Nucleus accumbens (tissue), 56 donors: ENCODE results near the gene ANKMY1.

ENCODE experiments used
- DNase-seq, 56 donors: peaks; one replicate each; lab custom pipeline; 2025; lab: John Stamatoyannopoulos, UW

Gene ANKMY1

DNA sequence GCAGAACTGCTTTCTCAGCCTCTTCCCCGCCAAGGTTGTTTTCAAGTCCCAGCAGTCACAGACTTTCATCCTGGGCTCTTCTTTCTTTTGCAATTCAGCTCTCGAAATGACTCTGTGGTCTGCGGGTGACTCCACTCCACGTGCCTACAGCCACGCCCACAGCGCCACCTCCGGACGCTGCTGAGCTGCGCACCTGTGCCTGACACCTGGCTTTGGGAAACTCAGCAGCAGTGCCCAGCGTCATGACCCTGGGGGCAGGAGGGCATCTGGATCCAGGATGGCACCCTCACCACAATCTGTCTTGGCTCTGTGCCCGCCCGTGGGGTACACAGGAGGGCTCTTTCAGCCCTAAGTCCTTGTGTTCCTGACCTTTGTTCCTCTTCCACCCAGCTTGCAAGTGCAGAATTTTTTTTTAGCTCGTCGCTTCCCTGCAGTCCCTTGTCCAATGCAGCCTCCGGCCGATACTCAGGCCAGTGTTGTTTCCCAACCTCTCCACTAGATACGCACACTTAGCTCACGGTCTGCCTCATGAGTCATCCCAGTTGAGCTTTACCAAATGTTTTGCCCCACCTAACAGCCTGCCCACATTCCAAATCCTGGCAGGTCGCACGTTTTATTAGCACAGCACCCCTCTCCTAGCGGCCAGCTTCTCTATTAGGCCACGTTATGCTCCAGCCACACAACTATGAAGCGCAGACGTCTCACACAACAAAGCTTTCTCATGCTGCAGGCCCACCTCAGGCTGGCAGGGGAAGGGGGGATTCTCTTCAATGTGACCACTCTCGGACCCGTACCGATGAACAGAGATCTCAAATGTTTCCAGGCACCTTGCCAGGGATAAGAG is 22.2 kb upstream of the ANKMY1 start:
- no peak for DNase-seq

DNA sequence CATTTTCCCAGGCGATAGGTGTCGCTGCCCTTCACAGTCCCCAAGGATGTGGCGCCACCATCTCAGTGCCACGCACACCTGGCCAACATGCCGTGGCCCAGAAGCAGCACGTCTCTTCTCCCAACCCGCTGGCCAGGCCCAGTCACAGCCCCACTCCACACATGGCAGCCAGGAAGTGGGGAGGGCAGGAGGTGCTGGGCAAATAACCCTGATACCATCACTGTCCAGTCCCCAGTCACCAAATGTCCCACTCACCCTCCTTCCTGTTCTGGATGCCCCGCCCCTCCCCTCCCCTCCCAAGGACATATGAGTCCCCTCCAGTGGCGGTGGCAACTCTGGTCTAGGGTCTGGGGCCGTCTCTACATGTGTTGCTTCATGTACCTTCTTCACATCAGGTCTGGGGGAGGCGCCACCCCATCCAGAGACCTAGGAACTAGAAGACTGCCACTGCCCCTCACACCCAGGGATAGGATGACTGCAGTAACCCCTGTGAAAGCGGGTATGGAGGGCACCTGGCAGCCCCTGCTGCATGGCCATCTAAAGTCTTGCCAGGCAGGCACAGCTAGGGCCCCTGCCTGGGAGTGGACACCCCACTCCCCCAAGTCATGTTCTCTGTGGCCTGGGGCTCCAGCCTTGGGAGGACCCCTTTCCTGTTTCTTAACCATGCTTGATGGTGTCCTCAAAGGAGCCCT is 21.4 kb upstream of the ANKMY1 start:
- no peak for DNase-seq

DNA sequence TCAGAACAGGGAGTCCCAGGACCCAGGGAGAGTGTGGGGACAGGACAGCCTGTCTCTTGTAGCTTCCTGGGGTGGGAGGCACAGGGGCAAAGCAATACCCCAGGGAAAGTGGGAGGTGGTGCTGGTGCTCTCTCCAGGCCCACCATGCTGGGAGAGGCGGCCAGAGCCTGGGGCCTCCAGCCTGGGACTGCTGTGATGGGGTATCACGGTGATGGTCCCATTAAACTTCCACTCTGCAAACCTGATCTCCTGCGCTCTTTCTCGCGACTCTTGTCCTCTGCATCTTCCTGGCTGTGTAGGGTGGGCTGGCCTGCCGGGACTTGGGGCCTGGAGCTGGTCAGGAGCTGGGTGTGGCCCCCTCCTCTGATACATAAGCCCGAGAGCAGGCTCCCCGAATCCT is 20.7 kb upstream of the ANKMY1 start:
- no peak for DNase-seq

DNA sequence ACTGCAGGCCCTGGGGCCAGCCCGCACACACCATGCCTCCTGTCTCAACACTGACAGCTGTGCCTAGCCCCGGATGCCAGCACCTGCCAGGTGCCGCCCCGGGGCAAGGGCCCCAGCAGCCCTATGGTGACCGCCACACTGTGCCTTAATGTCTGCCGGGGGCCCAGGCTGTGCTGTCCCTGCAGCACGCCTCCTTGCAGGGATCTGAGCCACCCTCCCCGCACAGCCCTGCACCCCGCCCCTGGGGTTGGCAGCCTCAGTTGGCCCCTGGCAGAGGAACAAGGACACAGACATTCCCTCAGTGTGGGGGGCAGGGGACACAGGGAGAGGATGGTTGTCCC is 20.3 kb upstream of the ANKMY1 start:
- no peak for DNase-seq

DNA sequence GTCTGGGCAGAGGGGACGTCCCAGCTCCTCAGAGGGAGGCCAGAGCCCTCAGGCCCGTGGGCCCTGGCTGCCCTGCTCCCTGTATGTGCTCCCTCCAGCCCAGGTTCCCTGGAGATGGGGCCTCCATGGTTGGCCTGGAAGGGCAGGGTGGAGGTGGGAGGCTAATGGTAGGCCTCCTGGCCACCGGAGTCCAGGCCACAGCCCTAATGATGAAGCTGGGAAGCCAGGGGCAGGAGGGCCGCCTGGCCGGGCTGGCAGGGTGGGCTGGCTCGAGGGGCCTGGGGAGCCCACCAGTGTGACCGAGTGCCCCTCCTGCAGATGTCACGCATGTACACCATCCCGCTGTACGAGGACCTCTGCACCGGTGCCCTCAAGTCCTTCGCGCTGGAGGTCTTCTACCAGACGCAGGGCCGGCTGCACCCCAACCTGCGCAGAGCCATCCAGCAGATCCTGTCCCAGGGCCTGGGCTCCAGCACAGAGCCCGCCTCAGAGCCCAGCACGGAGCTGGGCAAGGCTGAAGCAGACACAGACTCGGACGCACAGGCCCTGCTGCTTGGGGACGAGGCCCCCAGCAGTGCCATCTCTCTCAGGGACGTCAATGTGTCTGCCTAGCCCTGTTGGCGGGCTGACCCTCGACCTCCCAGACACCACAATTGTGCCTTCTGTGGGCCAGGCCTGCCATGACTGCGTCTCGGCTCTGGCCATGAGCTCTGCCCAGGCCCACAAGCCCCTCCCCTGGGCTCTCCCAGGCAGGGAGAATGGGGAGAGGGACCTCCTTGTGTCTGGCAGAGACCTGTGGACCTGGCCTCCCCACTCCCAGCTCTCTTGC is 19.7 kb upstream of the ANKMY1 start:
- no peak for DNase-seq

DNA sequence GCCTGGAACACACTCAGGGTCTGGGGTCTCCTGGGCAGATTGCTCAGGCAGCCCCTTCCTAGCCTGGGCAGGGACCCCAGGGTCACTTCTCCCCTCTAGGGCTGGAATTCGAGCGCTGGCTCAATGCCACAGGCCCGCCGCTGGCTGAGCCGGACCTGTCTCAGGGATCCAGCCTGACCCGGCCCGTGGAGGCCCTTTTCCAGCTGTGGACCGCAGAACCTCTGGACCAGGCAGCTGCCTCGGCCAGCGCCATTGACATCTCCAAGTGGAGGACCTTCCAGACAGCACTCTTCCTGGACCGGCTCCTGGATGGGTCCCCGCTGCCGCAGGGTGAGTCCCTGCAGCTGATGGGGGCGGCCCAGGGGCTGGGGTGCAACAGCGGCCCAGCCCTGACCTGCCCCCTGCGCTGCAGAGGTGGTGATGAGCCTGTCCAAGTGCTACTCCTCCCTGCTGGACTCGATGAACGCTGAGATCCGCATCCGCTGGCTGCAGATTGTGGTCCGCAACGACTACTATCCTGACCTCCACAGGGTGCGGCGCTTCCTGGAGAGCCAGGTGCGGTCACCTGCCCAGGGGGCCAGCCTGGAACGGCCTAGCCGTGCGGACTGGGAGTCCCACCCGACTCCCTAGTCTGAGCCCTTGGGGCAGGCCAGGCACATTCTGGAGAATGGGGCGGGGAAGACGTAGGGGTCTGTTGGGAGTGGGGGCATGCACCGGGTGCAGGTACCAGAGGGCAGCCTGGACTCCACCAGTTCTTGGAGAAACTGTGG is 18.8 kb upstream of the ANKMY1 start:
- no peak for DNase-seq

DNA sequence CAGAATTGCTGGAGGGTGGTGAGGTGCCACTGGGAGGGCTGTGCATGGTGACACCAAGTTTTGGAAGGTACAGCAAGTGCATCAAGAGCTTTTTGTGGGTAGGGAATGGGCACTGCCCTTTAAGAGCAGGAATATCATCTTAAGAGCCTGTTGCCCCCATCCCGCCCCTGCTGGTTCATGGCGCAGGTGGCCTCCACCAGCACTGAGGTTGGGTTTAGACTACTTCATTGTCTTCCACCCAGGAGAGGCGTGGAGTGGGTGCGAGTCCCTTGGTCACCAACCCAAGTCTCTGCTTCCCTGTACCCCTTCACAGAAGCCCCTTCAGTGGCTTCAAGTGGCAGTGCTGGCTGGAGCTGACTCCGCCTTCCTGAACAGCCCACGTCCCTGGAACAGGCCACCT is 18.2 kb upstream of the ANKMY1 start:
- no peak for DNase-seq

DNA sequence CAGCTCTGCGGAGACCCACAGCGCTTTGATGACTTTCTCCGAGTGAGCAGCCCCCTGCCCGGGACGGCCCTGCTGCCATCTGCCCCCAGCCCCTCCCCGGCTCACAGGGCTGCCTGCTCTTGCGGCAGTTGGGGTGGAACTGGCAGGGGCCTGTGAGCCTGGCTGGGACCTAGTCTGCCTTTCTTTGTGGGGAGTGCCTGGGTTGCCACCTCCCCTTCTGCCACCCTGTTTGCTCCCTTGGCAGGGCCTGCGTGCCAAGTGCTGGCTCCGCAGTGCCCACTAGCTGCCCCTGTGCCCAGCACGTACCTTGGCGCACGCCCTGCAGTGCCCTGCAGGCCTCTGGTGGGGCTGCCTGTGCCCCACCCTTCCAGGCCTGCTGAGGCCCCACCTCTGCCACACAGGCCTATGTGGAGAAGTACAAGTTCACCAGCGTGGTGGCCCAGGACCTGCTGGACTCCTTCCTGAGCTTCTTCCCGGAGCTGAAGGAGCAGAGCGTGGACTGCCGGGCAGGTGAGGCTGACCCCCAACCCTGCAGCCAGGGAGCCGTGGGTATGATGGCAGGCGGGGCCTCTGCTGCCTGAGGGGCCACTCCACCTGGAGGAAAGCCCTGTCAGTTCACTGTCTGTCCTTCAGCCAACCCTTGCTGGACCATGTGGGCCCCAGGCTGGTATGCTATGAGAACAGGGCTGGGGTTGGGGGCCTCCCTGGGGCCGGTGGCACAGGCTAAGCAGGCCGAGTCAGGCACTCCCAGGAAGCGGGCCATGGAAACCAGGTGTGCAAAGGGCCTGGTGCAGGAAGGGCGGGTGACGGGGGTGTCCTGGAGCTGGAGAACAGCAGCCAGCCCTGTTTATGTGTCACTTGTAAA is 17.5 kb upstream of the ANKMY1 start:
- peak in 1 of 56 donors; percentile 13 for DNase-seq

DNA sequence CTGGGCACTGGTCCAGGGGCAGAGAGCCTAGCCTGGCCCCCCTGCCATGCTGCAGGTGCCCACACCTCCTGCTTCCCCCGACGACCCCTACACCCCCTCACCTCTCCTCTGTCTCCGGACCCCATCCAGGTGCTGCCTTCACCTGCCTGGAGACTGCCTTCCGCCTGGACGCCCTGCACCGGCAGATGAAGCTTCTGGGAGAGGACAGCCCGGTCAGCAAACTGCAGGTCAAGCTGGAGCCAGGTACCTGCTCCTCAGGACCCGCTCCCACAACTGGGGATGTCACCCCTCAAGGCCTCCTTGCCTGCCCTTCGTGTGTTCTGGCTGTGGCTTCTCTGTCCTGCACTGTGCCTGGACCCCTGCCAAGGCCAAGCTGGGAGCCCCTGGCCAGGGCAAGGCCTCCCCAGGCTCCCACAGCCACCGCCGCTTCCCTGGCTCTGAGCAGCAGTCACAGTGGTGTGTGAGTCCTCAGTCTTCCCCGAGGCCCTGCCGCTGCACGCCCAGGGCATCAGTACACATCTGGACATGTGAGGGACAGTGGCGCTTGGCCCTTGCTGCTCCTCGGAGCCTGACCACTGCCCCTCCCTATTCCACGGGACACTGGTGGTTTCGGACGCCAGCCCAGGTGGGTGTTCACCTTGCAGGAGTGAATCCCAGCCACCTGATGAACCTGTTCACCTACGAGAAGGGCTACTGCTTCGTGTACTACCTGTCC is 16.8 kb upstream of the ANKMY1 start:
- no peak for DNase-seq

DNA sequence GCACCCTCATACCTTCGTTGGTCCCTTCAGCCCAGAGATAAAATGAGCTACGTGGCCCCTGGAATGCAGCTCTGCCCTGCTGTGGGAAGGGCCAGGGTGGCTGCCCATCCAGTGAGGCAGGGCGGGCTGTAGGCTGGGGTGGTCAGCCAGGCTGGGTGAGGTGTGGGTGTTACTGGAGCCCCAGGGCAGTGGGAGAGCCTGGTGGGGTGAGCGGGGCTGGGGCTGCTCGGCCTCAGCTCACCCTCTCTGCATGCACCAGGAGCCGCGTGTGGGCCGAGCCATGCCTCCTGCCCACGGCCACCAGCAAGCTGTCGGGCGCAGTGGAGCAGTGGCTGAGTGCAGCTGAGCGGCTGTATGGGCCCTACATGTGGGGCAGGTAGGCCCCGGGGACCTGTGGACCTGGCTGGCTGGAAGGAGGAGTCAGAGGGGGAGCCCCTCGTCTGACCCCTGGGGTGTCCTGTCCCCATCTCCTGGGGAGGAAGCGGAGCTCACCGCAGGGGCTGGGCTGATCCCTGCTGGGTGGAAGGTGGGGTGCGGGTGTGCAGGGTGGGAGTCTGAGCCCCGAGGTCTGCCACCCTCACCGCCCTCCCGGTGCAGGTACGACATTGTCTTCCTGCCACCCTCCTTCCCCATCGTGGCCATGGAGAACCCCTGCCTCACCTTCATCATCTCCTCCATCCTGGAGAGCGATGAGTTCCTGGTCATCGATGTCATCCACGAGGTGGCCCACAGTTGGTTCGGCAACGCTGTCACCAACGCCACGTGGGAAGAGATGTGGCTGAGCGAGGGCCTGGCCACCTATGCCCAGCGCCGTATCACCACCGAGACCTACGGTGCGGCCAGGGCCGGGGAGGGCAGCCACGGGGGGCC is 16.0 kb upstream of the ANKMY1 start:
- no peak for DNase-seq

DNA sequence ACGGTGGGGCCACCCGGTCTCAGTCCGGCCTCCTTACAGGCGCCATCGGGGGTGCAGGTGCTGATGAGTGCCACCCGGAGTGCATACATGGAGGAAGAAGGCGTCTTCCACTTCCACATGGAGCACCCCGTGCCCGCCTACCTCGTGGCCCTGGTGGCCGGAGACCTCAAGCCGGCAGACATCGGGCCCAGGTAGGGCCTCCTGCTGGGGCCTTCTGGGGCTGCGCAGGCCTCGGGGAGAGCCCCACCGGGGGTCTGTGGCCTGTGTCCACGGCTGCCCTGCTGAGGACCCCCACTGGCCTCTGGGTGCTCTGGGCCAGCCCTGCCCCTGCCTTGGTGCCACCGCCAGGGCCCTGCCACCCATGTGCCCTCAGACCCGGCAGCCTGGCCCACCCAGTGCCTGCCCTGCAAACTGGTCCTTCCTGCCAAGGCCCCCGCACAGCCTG is 15.3 kb upstream of the ANKMY1 start:
- no peak for DNase-seq

DNA sequence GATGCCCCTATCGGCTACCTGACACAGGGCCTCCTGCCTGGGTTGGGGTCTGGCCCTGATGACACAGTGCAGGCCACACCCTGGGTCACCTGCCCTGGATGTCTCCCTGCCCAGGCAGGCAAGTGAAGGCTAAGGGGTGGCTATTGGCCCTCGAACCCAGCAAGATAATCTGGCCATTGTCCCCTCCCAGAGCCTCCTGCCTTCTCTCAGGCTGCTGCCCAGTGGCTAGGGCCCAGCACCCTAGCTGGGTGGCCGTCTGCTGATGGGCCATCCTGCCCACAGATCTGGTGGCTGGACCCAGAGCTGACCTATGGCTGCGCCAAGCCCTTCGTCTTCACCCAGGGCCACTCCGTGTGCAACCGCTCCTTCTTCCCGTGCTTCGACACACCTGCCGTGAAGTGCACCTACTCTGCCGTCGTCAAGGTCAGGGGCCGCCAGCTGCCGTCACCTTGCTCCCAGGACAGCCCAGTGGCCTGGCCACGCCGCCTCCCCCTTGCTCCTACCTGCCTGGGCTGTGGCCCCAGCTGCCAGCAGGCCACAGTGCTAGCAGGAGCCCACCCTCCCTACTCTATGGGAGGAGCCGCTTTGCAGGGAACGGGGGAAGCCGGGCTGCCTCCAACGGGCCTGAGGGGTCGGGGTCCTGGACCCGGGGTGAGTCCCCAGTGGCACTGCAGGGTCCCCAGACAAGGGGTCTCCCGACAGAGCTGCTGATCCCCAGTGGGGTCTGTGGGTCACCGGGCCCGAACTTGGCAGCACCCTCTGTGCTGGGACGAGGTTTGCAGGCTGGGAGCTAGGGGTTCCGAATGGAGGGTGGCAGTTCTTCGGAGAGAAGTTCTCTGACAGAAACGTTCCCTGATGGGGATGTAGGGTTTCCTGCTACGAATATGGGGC is 14.6 kb upstream of the ANKMY1 start:
- no peak for DNase-seq

DNA sequence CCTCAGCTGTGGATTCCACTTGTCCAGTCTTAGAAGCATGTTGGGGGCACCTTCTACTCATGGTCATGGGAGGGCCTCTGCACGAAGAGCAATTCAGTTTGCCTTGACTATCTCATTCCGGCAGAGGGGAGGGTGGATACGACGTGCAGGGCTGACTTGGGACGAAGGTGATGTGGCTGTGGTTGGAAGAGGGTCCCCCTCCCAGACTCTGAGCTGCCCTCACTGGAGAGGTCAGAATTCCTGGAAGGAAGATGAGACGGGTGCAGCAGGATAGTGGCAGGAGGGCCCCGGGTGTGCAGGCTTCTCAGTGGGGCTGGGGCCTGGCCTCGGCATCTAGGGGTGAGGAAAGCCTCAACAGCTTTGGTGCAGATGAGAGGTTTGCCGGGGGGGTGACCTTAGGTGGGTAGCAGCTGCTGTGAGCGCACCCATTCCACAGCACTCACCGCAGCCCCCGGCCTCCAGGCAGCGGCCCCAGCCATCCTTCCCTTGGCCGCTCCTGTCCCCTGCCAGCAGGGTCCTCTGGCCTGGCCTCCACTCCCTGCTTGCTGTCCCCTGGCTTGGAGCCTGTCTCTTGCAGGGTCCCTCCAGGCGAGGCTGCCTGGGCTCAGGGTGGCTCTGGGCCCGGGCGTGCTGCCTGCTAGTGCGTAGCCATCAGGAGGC is 13.7 kb upstream of the ANKMY1 start:
- no peak for DNase-seq

DNA sequence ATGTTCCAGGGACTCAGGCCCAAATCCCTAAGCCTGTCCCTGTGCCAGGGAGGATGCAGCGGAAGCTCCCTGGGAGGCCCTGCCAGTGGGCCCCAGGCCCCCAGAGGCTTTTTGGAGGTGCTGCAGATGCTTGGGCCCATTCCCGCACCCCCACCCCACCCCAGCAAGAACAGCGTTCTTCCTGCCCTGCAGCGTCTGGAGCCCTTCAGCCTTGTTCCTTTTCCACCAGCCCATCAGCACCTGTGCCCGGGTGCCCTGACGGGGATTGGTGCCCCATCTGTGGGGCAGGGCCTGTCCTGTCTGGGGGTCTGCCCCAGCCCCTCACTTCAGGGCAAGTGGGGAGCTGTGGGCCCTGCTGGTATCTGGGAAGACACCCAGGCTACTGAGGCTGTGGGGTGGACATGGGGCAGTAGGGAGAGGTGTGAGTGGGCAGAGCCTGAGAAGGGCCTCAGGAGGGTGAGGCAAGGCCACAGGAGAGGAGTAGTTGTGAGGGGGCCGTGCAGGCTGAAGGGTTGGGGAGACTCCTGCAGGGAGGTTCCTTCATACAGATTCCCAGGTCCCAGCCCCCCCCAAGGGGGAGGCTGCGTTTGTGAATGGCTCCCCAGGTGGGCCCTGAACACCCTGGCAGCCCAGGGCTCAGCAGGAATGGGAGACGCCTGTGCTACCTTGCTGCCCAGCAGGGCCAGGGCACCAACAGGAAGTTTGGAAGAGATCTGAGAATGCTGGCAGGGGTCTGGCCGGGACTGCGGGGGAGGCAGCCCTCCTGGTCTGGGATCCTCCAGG is 12.9 kb upstream of the ANKMY1 start:
- DNase-seq, result no peak

DNA sequence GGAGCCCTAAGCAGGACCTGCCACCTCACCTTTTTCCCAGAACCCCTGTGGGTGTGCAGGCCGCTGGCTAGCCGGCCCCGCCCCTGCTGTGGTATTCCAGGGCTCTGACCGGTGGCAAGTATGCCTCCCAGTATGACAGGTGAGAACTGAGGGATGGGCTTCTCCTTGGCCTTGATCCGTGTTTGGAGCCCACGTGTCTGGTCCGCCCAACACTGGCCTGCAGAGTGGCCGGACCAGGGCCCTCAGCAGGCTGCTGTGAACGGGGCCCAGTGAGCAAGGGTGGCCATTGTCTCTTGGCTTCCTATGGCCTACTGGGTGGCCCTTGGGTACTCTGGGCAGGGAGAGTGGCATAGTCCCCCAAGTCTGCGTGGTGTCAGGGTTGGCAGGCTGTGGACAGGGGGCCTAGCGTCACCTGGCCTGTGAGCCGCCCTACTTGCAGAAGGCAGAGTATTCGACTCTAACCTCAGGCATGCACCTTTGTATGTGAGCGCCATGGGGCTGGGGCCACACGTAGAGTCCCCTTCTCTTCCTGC is 12.3 kb upstream of the ANKMY1 start:
- no peak for DNase-seq
